CD14-positive monocyte (primary cell): Measurements from ENCODE around the gene CCDC3. TPM values are rescaled to one million over a fixed set of nuclear protein-coding genes. Genes with fewer than 3 reads are reported as not detected.

Experiments
- DNase-seq, 3 donors: peaks; one replicate each; pipeline ENCODE4 v3.0.0-alpha.2; 2011 to 2022
- H2AFZ ChIP-seq: 2 replicates; pipeline ENCODE4 v1.6.0; 2012; ENCODE audit warnings: mild to moderate bottlenecking, low read depth, low read length, inconsistent platforms; ENCODE audit not compliant: insufficient read depth, poor library complexity, severe bottlenecking
- H3K27ac ChIP-seq, 2 donors: 1 replicate in 1 of 2; 2 replicates in 1 of 2; pipeline ENCODE4 v1.5.1; 2012 to 2013; ENCODE audit warnings: low read length in 2 of 2, control low read depth in 1 of 2, inconsistent platforms in 1 of 2, low read depth in 1 of 2, mild to moderate bottlenecking in 1 of 2
- H3K27me3 ChIP-seq, 2 donors: one replicate each; pipeline versions ENCODE4 v1.6.0 to v1.6.1; 2011 to 2013; ENCODE audit warnings: low read length in 2 of 2; ENCODE audit not compliant: control insufficient read depth in 2 of 2, insufficient read depth in 2 of 2
- H3K36me3 ChIP-seq, 2 donors: replicated peaks in 1 of 2; 1 replicate in 1 of 2; 2 replicates in 1 of 2; pipeline versions ENCODE4 v1.5.1 to v1.6.1; 2012 to 2013; ENCODE audit warnings: low read length in 2 of 2, control low read depth in 1 of 2, inconsistent platforms in 1 of 2, mild to moderate bottlenecking in 1 of 2; ENCODE audit not compliant: insufficient read depth in 2 of 2, control insufficient read depth in 1 of 2
- H3K4me1 ChIP-seq, 2 donors: 1 replicate in 1 of 2; 2 replicates in 1 of 2; pipeline versions ENCODE4 v1.5.1 to v1.6.1; 2012 to 2013; ENCODE audit warnings: low read length in 2 of 2, control low read depth in 1 of 2, inconsistent platforms in 1 of 2, mild to moderate bottlenecking in 1 of 2, moderate library complexity in 1 of 2; ENCODE audit not compliant: insufficient read depth in 2 of 2, control insufficient read depth in 1 of 2
- H3K4me2 ChIP-seq: replicated peaks from 2 replicates; pipeline ENCODE3; 2012; ENCODE audit warnings: low read length, moderate library complexity, mild to moderate bottlenecking; ENCODE audit not compliant: poor library complexity, severe bottlenecking; ENCODE audit errors: extremely low read depth
- H3K4me3 ChIP-seq, 3 experiments: fragments of 200-600 bp in 1 of 3; sonication (generic) in 1 of 3; replicated peaks in 1 of 3; 1 replicate in 2 of 3; 2 replicates in 1 of 3; pipeline ENCODE4 v1.5.1; 2011 to 2013; ENCODE audit warnings: low read length in 3 of 3, mild to moderate bottlenecking in 3 of 3, control low read depth in 2 of 3, low read depth in 2 of 3, inconsistent platforms in 1 of 3, moderate library complexity in 1 of 3
- H3K79me2 ChIP-seq: 2 replicates; pipeline ENCODE4 v1.6.0; 2012; ENCODE audit warnings: mild to moderate bottlenecking, control low read depth, inconsistent platforms, low read length, moderate library complexity; ENCODE audit not compliant: insufficient read depth
- H3K9ac ChIP-seq: 2 replicates; pipeline ENCODE4 v1.6.0; 2017; ENCODE audit warnings: low read length, mild to moderate bottlenecking; ENCODE audit not compliant: insufficient read depth, poor library complexity, severe bottlenecking
- H3K9me3 ChIP-seq, 2 donors: replicated peaks in 1 of 2; 1 replicate in 1 of 2; 2 replicates in 1 of 2; pipeline versions ENCODE4 v1.5.1 to v1.6.1; 2012 to 2013; ENCODE audit warnings: low read length in 2 of 2, control low read depth in 1 of 2; ENCODE audit not compliant: control insufficient read depth in 1 of 2, insufficient read depth in 1 of 2
- H4K20me1 ChIP-seq: 2 replicates; pipeline ENCODE4 v1.6.0; 2012; ENCODE audit warnings: mild to moderate bottlenecking, low read length, control low read depth, moderate library complexity; ENCODE audit not compliant: insufficient read depth
- H3K27ac Mint-ChIP-seq, 7 donors: one replicate each; pipeline ENCODE4 v1.8.0; 2020; ENCODE audit warnings: mild to moderate bottlenecking in 7 of 7, mixed read lengths in 7 of 7, moderate library complexity in 6 of 7, inconsistent platforms in 2 of 7
- H3K27me3 Mint-ChIP-seq, 3 donors: one replicate each; pipeline ENCODE4 v1.8.0; 2021 to 2022; ENCODE audit warnings: low read depth in 3 of 3, mild to moderate bottlenecking in 3 of 3, mixed read lengths in 3 of 3, moderate library complexity in 3 of 3, inconsistent platforms in 1 of 3
- H3K36me3 Mint-ChIP-seq, 2 donors: one replicate each; pipeline ENCODE4 v1.8.0; 2020; ENCODE audit warnings: mixed read lengths in 2 of 2, inconsistent platforms in 1 of 2, mild to moderate bottlenecking in 1 of 2
- H3K4me1 Mint-ChIP-seq: one replicate; pipeline ENCODE4 v1.8.0; 2020; ENCODE audit warnings: mild to moderate bottlenecking, mixed read lengths
- H3K4me3 Mint-ChIP-seq, 2 donors: one replicate each; pipeline ENCODE4 v1.8.0; 2020; ENCODE audit warnings: mild to moderate bottlenecking in 2 of 2, mixed read lengths in 2 of 2, moderate library complexity in 1 of 2
- H3K9me3 Mint-ChIP-seq, 7 donors: one replicate each; pipeline ENCODE4 v1.8.0; 2020 to 2022; ENCODE audit warnings: mixed read lengths in 7 of 7, mild to moderate bottlenecking in 6 of 7, moderate library complexity in 6 of 7, inconsistent platforms in 2 of 7
- WGBS: methylation state at CpG from one replicate; pipeline ENCODE4 v1.1.5; 2013; ENCODE audit warnings: missing lambda C conversion rate; ENCODE audit not compliant: insufficient coverage; 5-methylcytosine and 5-hydroxymethylcytosine counted together
- intact Hi-C, 2 donors: fragments of 100-400 bp; cut with micrococcal nuclease; formaldehyde crosslinking; loops; one replicate each; pipeline versions ENCODE4 v1.15.0 to v1.15.1; 2023
- polyA plus RNA-seq, 3 donors: library from polyadenylated mRNA; depleted of rRNA in 1 of 3; unstranded in 2 of 3; stranded (reverse) in 1 of 3; fragments of 300-500 nt in 2 of 3; fragments of >200 nt in 1 of 3; fragmentation: Illumina TruSeq in 2 of 3; gene quantifications; 1 replicate in 2 of 3; 2 replicates in 1 of 3; pipeline ENCODE4 v1.2.3, GENCODE V29; 2012 to 2021
- TF ChIP-seq, protein P1 (sequence below): fragments of 200-600 bp; IDR thresholded peaks from one replicate; pipeline ENCODE4 v1.8.0; 2022; ENCODE audit warnings: antibody characterized with exemption, mild to moderate bottlenecking

The CCDC3 gene
- polyA plus RNA-seq, 3 donors, result not detected

- Mint-ChIP-seq H3K27ac (no peak overlapping the region), H3K9me3 (peaks cover 0 to 5% (median 3%) of the 10 kb centered on the region in 7 donors), H3K27me3 (peaks cover 0 to 2% (median 0%) of the 10 kb centered on the region in 3 donors), H3K36me3 (no peaks in the 10 kb centered on the region), H3K4me3 (no peak overlapping the region), H3K4me1 (no peaks in the 10 kb centered on the region)
- Histone ChIP-seq H4K20me1 (no peaks in the 10 kb centered on the region), H3K79me2 (no peaks in the 10 kb centered on the region), H2AFZ (no peak overlapping the region), H3K9me3 (peaks cover 0 to 4% of the 10 kb centered on the region in 2 donors), H3K9ac (no peak overlapping the region), H3K4me2 (no peak overlapping the region), H3K27ac (no peak overlapping the region), H3K4me3 (no peak overlapping the region), H3K27me3 (no peaks in the 10 kb centered on the region), H3K4me1 (no peaks in the 10 kb centered on the region), H3K36me3 (no peaks in the 10 kb centered on the region)
- intact Hi-C loops, result no loop called here
- 70% methylated on average over 10 of the region's 12 CpGs for WGBS
- DNase-seq, result no peak
- TF ChIP-seq, protein P1, sequence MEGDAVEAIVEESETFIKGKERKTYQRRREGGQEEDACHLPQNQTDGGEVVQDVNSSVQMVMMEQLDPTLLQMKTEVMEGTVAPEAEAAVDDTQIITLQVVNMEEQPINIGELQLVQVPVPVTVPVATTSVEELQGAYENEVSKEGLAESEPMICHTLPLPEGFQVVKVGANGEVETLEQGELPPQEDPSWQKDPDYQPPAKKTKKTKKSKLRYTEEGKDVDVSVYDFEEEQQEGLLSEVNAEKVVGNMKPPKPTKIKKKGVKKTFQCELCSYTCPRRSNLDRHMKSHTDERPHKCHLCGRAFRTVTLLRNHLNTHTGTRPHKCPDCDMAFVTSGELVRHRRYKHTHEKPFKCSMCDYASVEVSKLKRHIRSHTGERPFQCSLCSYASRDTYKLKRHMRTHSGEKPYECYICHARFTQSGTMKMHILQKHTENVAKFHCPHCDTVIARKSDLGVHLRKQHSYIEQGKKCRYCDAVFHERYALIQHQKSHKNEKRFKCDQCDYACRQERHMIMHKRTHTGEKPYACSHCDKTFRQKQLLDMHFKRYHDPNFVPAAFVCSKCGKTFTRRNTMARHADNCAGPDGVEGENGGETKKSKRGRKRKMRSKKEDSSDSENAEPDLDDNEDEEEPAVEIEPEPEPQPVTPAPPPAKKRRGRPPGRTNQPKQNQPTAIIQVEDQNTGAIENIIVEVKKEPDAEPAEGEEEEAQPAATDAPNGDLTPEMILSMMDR, result no peak
Measured at GRCh38 chr10:13047529-13048206, 46.2 kb upstream of the CCDC3 start.

DNA sequence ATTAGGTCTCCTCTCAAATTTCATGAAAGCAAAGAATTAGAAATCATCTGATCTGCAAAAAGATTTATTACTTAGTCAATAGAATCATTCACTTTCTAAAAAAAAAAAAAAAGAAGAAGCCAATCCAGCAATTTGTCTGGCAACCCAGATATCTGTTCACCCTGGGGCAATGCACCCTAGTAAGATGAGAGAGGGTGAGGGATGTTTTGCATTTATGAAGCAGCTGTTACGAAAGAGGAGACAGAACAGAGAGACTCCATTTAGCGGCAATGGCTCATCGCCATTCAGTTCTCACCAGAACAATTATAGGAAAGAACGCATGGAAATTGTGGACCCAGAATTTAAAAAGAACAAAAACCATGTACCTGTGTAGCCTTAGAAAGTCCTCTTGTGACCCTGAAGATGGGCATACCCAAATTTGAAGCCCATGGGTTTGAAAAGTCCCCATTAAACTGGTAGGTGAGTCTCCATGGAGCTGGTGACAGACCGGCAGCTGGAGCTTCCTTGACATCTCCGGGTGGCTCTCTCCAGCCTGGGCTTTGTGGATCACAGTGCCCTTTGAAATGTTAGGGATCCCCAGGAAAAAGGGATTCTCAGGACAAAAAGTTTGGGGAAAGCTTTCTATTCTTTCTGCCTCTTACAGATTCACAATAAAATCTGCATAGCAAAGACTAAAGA lies 45.5 kb upstream of the CCDC3 start:
- no peaks in the 10 kb centered on the region for H3K4me1 Mint-ChIP-seq
- WGBS, result 96% methylated on average over 3 of the region's 6 CpGs
- Histone ChIP-seq H3K4me2 (no peak overlapping the region), H3K9me3 (peaks cover 0 to 4% of the 10 kb centered on the region in 2 donors), H3K9ac (no peak overlapping the region), H3K4me3 (no peak overlapping the region), H3K27me3 (no peaks in the 10 kb centered on the region), H4K20me1 (no peaks in the 10 kb centered on the region), H3K27ac (no peak overlapping the region), H3K79me2 (no peaks in the 10 kb centered on the region), H3K4me1 (no peaks in the 10 kb centered on the region), H3K36me3 (no peaks in the 10 kb centered on the region), H2AFZ (no peak overlapping the region)
- intact Hi-C loops, result no loop called here
- TF ChIP-seq, protein P1, result no peak
- no peak overlapping the region for H3K27ac Mint-ChIP-seq
- peaks cover 0 to 5% (median 3%) of the 10 kb centered on the region in 7 donors for H3K9me3 Mint-ChIP-seq
- peaks cover 0 to 2% (median 0%) of the 10 kb centered on the region in 3 donors for H3K27me3 Mint-ChIP-seq
- no peak overlapping the region for H3K4me3 Mint-ChIP-seq
- no peaks in the 10 kb centered on the region for H3K36me3 Mint-ChIP-seq
- DNase-seq, result no peak
